ENCODE measurements around the gene ACTL10. TPM values are rescaled to one million over a fixed set of nuclear protein-coding genes. Genes with fewer than 3 reads are reported as not detected.

ACTL10 gene
- total RNA-seq, 1 donor from 2014 or later = 2.3 TPM

GRCh38 chr20:33664762-33665144 is 2.0 kb upstream of the ACTL10 start:
- H3K27me3 Mint-ChIP-seq (ENCODE audit: low read depth) = no peaks in the 10 kb centered on the region
- DNase-seq (ENCODE audit: low spot score) = no peak

GRCh38 chr20:33667245-33667675 is 517 bp downstream of the ACTL10 start:
- peaks cover 13% of the 10 kb centered on the region for H3K36me3 Mint-ChIP-seq (ENCODE audit: low read depth)
- no peaks in the 10 kb centered on the region for H3K27me3 Mint-ChIP-seq (ENCODE audit: low read depth)
- DNase-seq (ENCODE audit: low spot score) = no peak
- H3K27ac Mint-ChIP-seq (ENCODE audit: unreplicated experiment) = no peak overlapping the region
- H3K9me3 Mint-ChIP-seq (ENCODE audit: low read depth) = no peaks in the 10 kb centered on the region
- peaks cover 47% of the 10 kb centered on the region for H3K4me1 Mint-ChIP-seq (ENCODE audit: low read depth)
- TF ChIP-seq CTCF (IDR thresholded peaks at IDR 0.05) = no peak
- H3K4me3 Mint-ChIP-seq (ENCODE audit: unreplicated experiment) = peak overlapping the region; percentile 61

More at GRCh38 chr20:33664762-33665144, 2.0 kb upstream of the ACTL10 start:
- Mint-ChIP-seq H3K9me3 (ENCODE audit: low read depth) (no peaks in the 10 kb centered on the region), H3K4me1 (ENCODE audit: low read depth) (peaks cover 34% of the 10 kb centered on the region), H3K27ac (ENCODE audit: unreplicated experiment) (peak overlapping the region; percentile 83), H3K36me3 (ENCODE audit: low read depth) (peaks cover 5% of the 10 kb centered on the region), H3K4me3 (ENCODE audit: unreplicated experiment) (peak overlapping the region; percentile 81)
- no peak for TF ChIP-seq CTCF (IDR thresholded peaks at IDR 0.05)

GRCh38 chr20:33667676-33668465 is 1.1 kb downstream of the ACTL10 start:
- peaks cover 50% of the 10 kb centered on the region for H3K4me1 Mint-ChIP-seq (ENCODE audit: low read depth)
- no peak for DNase-seq (ENCODE audit: low spot score)

GRCh38 chr20:33668466-33669155 is 1.9 kb downstream of the ACTL10 start:
- Mint-ChIP-seq H3K27me3 (ENCODE audit: low read depth) (no peaks in the 10 kb centered on the region), H3K36me3 (ENCODE audit: low read depth) (peaks cover 13% of the 10 kb centered on the region), H3K4me3 (ENCODE audit: unreplicated experiment) (no peak overlapping the region), H3K27ac (ENCODE audit: unreplicated experiment) (no peak overlapping the region), H3K4me1 (ENCODE audit: low read depth) (peaks cover 54% of the 10 kb centered on the region), H3K9me3 (ENCODE audit: low read depth) (no peaks in the 10 kb centered on the region)
- no peak for DNase-seq (ENCODE audit: low spot score)
- no peak for TF ChIP-seq CTCF (IDR thresholded peaks at IDR 0.05)

More at GRCh38 chr20:33667676-33668465, 1.1 kb downstream of the ACTL10 start:
- peaks cover 13% of the 10 kb centered on the region for H3K36me3 Mint-ChIP-seq (ENCODE audit: low read depth)
- TF ChIP-seq CTCF (IDR thresholded peaks at IDR 0.05) = peak; percentile 86
- no peaks in the 10 kb centered on the region for H3K9me3 Mint-ChIP-seq (ENCODE audit: low read depth)
- peak overlapping the region; percentile 61 for H3K4me3 Mint-ChIP-seq (ENCODE audit: unreplicated experiment)
- H3K27ac Mint-ChIP-seq (ENCODE audit: unreplicated experiment) = no peak overlapping the region
- no peaks in the 10 kb centered on the region for H3K27me3 Mint-ChIP-seq (ENCODE audit: low read depth)

- H3K27ac Mint-ChIP-seq (ENCODE audit: unreplicated experiment) = no peak overlapping the region
- no peak for DNase-seq (ENCODE audit: low spot score)
- H3K9me3 Mint-ChIP-seq (ENCODE audit: low read depth) = no peaks in the 10 kb centered on the region
- no peaks in the 10 kb centered on the region for H3K27me3 Mint-ChIP-seq (ENCODE audit: low read depth)
- H3K36me3 Mint-ChIP-seq (ENCODE audit: low read depth) = peaks cover 13% of the 10 kb centered on the region
- H3K4me3 Mint-ChIP-seq (ENCODE audit: unreplicated experiment) = no peak overlapping the region
- TF ChIP-seq CTCF (IDR thresholded peaks at IDR 0.05) = no peak
- H3K4me1 Mint-ChIP-seq (ENCODE audit: low read depth) = peaks cover 52% of the 10 kb centered on the region
Measured at GRCh38 chr20:33669224-33669623, 2.5 kb downstream of the ACTL10 start.
